Fibroblast of villous mesenchyme (primary cell): ENCODE results near the gene CIB4. TPM values are rescaled to one million over a fixed set of nuclear protein-coding genes. Genes with fewer than 3 reads are reported as not detected.

ENCODE experiments used
- DNase-seq: peaks from one replicate; pipeline ENCODE4 v3.0.0-alpha.2; 2010; ENCODE audit warnings: low read depth
- H3K4me3 ChIP-seq: 2 replicates; pipeline ENCODE4 v1.5.1; 2011; ENCODE audit warnings: low read depth, mild to moderate bottlenecking, low read length
- total RNA-seq: library from RNA; depleted of rRNA; stranded (reverse); fragments of >200 nt; gene quantifications from 2 replicates; pipeline ENCODE4 v1.2.3, GENCODE V29; 2012
- TF ChIP-seq, protein P1 (sequence below): IDR thresholded peaks from 2 replicates; pipeline ENCODE4 v1.5.1; 2012; ENCODE audit warnings: low read depth, mild to moderate bottlenecking, low read length; ENCODE audit not compliant: insufficient read depth

Gene CIB4
- total RNA-seq, 1 donor, result not detected

DNA sequence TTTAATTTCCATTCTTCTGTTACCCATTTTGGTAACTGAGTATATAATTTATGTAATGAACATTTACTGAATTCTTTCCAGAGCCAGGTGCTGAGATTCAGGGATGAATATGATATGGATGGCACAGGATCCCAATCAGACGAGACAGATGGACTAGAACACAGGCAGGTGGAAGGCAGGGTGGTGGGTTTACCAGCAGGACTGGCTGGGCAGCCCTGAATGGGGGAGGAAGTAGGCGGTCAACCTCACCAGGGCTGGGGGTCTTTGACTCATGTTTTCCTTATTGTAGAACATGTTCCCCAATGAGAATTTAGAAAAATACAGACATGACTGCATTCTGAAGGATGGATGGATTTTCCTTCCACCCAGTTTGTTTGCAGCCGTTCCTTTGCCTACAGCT is 80.3 kb downstream of the CIB4 start:
- no peak for DNase-seq
- TF ChIP-seq, protein P1, sequence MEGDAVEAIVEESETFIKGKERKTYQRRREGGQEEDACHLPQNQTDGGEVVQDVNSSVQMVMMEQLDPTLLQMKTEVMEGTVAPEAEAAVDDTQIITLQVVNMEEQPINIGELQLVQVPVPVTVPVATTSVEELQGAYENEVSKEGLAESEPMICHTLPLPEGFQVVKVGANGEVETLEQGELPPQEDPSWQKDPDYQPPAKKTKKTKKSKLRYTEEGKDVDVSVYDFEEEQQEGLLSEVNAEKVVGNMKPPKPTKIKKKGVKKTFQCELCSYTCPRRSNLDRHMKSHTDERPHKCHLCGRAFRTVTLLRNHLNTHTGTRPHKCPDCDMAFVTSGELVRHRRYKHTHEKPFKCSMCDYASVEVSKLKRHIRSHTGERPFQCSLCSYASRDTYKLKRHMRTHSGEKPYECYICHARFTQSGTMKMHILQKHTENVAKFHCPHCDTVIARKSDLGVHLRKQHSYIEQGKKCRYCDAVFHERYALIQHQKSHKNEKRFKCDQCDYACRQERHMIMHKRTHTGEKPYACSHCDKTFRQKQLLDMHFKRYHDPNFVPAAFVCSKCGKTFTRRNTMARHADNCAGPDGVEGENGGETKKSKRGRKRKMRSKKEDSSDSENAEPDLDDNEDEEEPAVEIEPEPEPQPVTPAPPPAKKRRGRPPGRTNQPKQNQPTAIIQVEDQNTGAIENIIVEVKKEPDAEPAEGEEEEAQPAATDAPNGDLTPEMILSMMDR, result no peak
- H3K4me3 ChIP-seq, result no peak overlapping the region

DNA sequence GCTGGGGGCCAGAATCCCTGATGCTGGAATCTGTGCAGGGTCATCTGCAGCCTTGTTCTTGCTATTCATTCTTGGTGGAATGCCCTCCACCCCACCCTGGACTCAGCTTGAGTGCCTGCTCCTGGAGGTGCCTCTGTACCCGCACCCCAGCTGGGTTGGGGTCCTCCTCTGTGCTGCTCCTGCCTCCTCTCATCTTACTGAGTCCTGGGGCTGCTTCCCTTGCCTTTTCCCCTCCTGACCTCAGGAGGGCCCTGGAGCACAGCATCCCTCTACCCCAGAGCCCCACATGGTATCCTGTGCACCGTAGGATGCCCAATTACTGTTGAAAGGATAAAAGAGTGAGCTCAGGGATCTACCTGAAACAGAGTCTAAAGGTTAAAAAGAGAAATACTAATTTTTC is 81.6 kb downstream of the CIB4 start:
- TF ChIP-seq, protein P1, result no peak
- no peak for DNase-seq
- no peak overlapping the region for H3K4me3 ChIP-seq

DNA sequence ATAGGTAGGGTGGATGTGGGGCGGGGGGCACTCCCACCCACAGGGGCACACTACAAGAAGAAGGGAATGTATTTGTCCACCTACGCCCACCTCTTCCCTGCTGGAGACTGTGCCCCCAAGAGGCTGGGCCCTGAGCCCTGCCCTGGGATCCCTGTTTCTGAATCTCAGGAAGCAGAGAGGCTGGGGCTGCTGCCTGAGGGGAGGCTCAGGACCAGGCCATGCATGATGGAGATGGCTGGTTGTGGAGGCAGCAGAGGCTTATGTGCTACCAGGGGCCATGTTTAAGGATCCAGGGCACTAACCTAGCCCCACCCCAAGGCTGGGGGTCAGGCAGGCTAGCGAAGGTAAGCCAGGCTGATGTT is 82.1 kb downstream of the CIB4 start:
- no peak overlapping the region for H3K4me3 ChIP-seq
- TF ChIP-seq, protein P1, result no peak
- no peak for DNase-seq

DNA sequence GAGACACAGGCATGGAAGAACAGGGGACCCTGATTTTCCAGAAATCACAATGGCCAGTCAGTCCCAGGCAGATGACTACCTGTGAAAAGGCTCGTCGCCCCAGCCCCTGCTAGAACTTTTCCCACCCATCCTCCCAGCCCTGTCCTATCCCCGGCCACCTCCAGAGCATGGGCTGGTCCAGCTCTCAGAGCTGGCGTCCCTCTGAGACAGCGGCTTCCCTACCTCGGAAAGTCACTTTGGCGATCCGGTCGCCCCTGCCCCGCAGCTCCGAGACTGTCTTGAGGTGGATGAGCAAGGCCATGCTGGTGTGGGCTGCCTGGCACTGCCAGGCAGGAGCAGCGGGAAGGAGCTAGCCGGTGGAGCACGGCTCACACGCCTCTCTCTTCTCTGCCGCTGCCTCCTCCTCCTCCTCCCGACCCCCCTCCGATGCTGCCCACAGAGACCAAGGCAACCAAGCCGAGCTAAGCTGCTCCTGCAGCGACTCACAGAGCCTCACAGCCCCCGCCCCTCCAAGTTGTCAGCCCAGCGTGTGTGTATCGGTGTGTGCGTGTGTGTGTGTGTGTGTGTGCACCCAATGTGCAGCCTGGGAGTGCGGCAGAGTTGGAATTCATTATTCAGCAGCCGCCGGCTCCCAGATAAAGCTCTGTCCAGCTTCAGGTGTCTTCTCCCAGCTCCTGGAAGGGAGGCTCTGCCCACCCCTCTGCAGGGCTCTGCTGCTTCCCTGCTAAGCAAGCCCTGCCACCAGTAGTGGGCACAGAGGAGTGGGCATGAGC is 82.7 kb downstream of the CIB4 start:
- TF ChIP-seq, protein P1, result no peak
- H3K4me3 ChIP-seq, result no peak overlapping the region
- no peak for DNase-seq

DNA sequence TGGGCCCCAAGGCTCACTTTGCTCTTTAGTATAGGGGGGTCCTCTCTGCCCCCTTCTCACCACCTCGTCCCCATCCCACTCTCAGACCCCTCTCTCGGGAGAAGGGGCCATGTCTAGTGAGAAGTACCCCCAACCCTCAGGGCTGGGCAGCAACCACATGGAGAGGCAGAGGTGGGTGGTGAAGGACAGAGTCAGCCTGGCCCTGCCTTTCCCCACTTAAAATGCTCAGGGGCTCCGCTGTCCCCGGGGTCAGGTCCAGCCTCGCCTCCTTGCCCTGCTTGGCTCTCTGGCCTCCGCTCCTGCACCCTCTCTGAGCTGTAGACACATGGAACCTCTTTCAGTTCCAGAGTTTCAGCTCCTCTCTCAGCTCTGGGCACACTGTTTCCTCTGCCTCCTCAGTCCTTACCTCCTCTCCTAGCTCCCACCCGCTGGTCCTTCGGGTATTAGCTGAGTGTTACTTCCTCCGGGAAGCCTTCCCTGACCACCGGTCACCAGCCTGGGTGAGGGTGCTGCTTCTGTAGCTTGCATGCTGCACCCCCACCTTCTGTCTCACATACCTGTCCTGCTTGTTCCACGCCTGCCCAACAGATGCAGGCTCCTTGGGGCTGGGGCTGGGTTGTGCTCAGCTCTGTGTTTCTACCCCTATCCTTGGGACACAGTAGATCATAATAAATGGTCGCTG is 83.8 kb downstream of the CIB4 start:
- TF ChIP-seq, protein P1, result no peak
- H3K4me3 ChIP-seq, result no peak overlapping the region
- DNase-seq, result no peak

DNA sequence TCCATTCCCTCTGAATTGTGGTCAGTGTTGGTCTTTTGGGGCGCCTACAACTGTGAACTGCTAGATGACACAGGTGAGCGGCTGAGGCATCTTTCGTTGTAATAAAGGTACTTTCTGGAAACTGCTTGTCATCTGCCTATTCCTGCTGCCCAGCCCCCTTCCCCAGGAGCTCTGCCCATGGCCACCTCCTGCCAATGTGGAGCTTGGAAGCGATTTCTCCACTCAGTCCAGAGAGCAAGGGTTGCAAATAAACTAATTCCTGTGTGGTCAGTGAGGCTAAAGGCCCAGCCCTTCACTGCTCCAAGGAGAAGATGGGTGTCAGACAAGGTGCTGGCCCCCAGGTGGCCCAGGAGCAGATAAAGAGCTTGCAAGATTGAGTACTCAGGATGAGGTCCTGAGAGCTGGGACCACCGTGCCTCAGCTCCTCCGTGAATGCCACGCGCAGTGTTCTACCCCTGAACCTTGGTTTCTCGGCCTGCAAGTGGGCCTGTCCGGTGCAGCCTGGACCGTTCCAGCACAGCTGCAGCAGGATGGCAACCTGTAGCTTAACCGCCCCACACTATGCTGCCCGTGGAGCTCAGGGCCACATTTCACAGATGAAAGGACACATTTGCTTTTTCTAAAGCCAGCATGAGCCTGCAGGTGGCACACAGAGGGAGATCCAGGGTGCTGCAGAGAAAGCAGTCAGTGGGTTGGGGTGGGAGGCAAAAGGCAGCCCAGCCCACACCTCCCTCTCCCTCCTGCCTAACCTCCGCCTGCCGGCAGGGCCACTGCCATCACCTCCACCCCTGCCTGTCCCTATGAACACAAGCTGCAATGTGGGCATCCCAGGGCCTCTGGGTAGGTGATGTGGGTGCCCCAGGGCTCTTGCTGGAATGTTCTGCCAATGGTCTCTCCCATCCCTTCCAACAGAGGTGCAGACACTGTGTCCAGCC is 84.6 kb downstream of the CIB4 start:
- TF ChIP-seq, protein P1, result no peak
- no peak for DNase-seq
- H3K4me3 ChIP-seq, result no peak overlapping the region
